ENCODE measurements around the gene NSUN4.
"Not testable (repeated sequence)": the region's sequence is repeated elsewhere in the genome, so short reads cannot be mapped to it uniquely, and the experiment has no call there.

NSUN4 gene

DNA sequence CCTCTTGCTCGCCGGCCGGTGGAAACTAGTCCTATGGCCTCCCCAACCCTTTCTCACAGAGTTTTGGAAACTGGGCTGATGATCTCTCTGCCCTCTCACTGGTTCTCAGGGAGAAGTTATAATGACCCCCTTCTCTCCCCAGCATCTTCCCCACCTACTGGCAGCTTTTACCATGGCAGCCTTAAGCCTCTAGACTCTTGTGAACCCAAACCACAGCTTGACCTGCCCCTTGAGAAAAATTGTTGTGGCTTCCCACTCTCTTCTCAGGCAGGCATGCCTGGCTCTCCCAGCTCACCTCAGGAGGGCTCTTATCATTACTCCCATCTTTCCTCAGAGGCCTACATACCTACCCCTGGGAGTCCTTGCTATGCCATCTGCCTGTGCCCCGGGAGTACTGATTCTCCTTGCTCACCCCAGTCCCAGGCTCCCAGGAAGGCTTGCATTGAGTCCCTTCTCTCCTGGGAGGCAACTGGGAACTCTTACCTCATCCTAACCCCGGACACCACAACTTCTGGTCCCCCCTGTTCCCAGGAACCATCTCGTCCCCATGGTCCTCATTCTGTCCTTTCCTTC lies 1.6 kb downstream of the NSUN4 start:
- DNase-seq (ENCODE audit: insufficient read length, low spot score) (peak; percentile 29), FAIRE-seq (no peak)

DNA sequence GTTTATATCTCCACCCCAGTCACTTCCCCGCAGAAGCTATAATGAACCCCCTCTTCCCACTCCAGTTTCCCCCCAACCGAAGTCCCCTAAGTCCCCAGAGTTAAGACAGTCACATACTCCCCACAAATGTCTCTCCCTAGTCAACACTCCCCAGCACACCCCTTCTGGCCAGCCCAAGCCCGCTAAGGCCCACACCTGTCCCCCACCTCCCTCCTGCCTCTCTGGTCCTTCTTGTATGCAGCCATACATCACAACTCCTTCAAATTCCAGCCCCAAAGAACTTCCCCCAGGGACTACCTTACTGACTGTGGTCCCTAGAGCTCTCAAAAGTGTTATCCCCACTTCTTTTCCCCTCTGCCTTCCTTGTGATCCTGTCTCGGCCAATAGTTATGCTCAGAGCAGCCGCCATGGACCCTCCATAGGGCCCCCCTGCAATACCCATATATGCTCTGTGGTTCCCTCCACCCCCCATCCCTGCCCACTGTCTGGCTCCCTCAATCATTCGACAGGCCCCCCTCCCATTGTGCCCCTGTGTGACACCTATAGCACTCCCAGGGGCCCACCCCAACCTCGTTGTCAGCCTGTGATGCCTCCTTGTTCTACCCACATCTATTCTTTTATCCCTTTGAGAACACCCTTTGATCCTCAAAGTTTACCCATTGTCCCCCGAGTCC lies 2.2 kb downstream of the NSUN4 start:
- FAIRE-seq (no peak), DNase-seq (ENCODE audit: insufficient read length, low spot score) (no peak)
- TF ChIP-seq PAX5 (IDR thresholded peaks at IDR 0.05; ENCODE audit: insufficient read depth, low read length, severe bottlenecking): no peak
- TF ChIP-seq POU2F2 (IDR thresholded peaks at IDR 0.05; ENCODE audit: low read depth, low read length): no peak
- no peak for TF ChIP-seq POLR2A (IDR thresholded peaks at IDR 0.05; ENCODE audit: low read depth, low read length)
- no peak for TF ChIP-seq TAF1 (IDR thresholded peaks at IDR 0.05; ENCODE audit: low read depth, low read length)
- no peak for TF ChIP-seq POLR2AphosphoS5 (IDR thresholded peaks at IDR 0.05; ENCODE audit: low read depth, low read length)
- TF ChIP-seq SPI1 (IDR thresholded peaks at IDR 0.05; ENCODE audit: low read depth, low read length): no peak

More for the DNA sequence above, 1.6 kb downstream of the NSUN4 start:
- TF ChIP-seq POLR2A (IDR thresholded peaks at IDR 0.05; ENCODE audit: low read depth, low read length) (no peak), SPI1 (IDR thresholded peaks at IDR 0.05; ENCODE audit: low read depth, low read length) (no peak), POLR2AphosphoS5 (IDR thresholded peaks at IDR 0.05; ENCODE audit: low read depth, low read length) (no peak), PAX5 (IDR thresholded peaks at IDR 0.05; ENCODE audit: insufficient read depth, low read length, severe bottlenecking) (no peak)

DNA sequence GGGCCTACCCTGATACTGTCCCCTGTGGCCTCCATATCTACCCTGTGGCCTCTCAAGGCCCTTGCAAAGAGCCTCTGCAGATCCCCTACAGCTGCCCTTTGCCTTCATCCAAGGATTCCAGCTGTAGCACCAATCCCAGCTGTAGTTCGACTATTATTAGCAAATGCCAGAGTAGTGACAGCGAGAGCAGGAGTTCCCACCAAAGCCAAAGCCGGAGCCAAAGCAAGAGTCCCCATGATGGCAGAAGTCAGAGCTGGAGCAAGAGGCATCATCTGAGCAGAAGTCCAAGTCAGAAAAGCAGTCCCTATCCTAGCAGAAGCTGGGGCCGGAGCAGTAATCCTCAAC lies 2.7 kb downstream of the NSUN4 start:
- TF ChIP-seq TAF1 (IDR thresholded peaks at IDR 0.05; ENCODE audit: low read depth, low read length): no peak
- no peak for TF ChIP-seq SPI1 (IDR thresholded peaks at IDR 0.05; ENCODE audit: low read depth, low read length)
- TF ChIP-seq POLR2A (IDR thresholded peaks at IDR 0.05; ENCODE audit: low read depth, low read length): no peak
- TF ChIP-seq PAX5 (IDR thresholded peaks at IDR 0.05; ENCODE audit: insufficient read depth, low read length, severe bottlenecking): no peak
- TF ChIP-seq POU2F2 (IDR thresholded peaks at IDR 0.05; ENCODE audit: low read depth, low read length): no peak
- no peak for TF ChIP-seq POLR2AphosphoS5 (IDR thresholded peaks at IDR 0.05; ENCODE audit: low read depth, low read length)
- DNase-seq (ENCODE audit: insufficient read length, low spot score): no peak
- FAIRE-seq: no peak

DNA sequence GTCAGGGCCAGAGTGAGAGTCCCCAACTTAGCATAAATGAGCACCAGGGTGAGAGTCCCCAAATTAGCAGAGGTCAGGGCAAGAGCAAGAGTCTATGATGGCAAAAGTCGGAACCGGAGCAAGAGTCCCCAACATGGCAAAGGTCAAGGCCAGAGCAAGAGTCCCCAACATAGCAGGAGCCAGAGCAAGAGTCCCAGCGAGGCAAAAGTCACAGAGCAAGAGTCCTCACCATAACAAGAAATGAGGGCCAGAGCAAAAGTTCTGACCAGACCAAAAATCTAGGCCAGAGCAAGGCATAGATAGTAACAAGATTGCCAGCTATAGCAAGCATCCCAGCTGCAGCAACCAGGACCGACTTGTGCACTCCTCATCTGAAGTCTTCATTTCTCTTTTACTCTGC lies 3.1 kb downstream of the NSUN4 start:
- no peak for DNase-seq (ENCODE audit: insufficient read length, low spot score)
- FAIRE-seq: no peak
- TF ChIP-seq PAX5 (IDR thresholded peaks at IDR 0.05; ENCODE audit: insufficient read depth, low read length, severe bottlenecking): no peak
- TF ChIP-seq POU2F2 (IDR thresholded peaks at IDR 0.05; ENCODE audit: low read depth, low read length): no peak
- no peak for TF ChIP-seq SPI1 (IDR thresholded peaks at IDR 0.05; ENCODE audit: low read depth, low read length)
- no peak for TF ChIP-seq POLR2A (IDR thresholded peaks at IDR 0.05; ENCODE audit: low read depth, low read length)
- no peak for TF ChIP-seq TAF1 (IDR thresholded peaks at IDR 0.05; ENCODE audit: low read depth, low read length)
- TF ChIP-seq POLR2AphosphoS5 (IDR thresholded peaks at IDR 0.05; ENCODE audit: low read depth, low read length): no peak

DNA sequence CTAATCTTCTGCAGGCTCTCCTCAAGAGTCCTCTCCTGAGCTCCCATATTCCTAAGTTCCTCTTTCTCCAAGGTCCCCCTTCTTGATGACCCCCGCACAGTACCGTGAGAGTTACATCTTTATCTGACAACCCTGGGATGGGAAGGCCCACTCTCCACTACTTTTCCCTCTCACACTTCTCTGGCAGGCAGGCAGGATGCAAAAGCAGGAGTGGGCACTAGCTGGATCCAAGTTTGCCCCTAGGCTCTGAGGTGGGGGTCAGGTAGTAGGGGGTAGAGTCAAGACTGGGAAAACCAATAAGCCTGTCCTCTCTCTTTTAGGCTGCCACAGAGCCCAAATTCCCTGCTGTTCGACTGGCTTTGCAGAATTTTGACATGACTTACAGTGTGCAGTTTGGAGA lies 3.9 kb downstream of the NSUN4 start:
- DNase-seq (ENCODE audit: insufficient read length, low spot score) (no peak), FAIRE-seq (no peak)
- TF ChIP-seq PAX5 (IDR thresholded peaks at IDR 0.05; ENCODE audit: insufficient read depth, low read length, severe bottlenecking): no peak
- TF ChIP-seq POU2F2 (IDR thresholded peaks at IDR 0.05; ENCODE audit: low read depth, low read length): no peak
- no peak for TF ChIP-seq TAF1 (IDR thresholded peaks at IDR 0.05; ENCODE audit: low read depth, low read length)
- TF ChIP-seq POLR2AphosphoS5 (IDR thresholded peaks at IDR 0.05; ENCODE audit: low read depth, low read length): no peak

DNA sequence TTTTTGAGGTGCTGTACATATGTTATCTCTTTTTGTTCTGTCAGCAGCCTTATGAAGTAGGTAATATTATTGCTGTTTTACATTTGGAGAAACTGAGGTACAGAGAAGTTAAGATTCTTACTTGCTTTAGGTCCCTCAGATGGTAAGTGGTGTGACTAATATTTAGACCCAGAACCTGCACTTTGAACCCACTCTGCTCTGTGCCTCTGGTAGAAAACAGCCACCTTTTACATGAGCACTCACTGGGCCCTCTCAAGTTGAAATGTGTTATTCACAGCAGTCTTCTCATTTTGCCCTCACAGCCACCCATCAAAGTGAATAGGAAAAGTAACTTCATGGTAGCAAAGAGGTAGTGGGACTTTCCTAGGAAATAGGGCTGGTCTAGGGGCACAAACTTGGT lies 4.7 kb downstream of the NSUN4 start:
- FAIRE-seq: no peak
- no peak for TF ChIP-seq POLR2AphosphoS5 (IDR thresholded peaks at IDR 0.05; ENCODE audit: low read depth, low read length)
- no peak for TF ChIP-seq SPI1 (IDR thresholded peaks at IDR 0.05; ENCODE audit: low read depth, low read length)
- no peak for TF ChIP-seq POLR2A (IDR thresholded peaks at IDR 0.05; ENCODE audit: low read depth, low read length)
- TF ChIP-seq POU2F2 (IDR thresholded peaks at IDR 0.05; ENCODE audit: low read depth, low read length): no peak
- no peak for TF ChIP-seq PAX5 (IDR thresholded peaks at IDR 0.05; ENCODE audit: insufficient read depth, low read length, severe bottlenecking)
- TF ChIP-seq TAF1 (IDR thresholded peaks at IDR 0.05; ENCODE audit: low read depth, low read length): no peak

DNA sequence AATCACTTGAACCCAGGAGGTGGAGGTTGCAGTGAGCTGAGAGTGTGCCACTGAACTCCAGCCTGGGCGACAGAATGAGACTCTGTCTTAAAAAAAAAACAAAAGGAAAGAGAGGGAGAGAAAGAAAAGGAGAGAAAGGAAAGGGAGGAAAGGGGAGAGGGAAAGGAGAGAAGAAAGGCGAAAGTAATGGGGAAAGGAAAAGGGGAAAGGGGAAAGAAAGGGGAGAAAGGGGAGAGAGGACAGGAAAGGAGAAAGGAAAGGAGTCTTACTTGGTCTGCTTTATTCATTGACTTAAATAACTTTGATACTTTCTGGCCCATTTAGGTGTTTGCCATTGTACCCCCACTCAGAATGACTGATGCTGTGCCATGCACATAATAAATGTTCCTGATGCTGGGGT lies 11.8 kb downstream of the NSUN4 start:
- no peak for TF ChIP-seq POLR2AphosphoS5 (IDR thresholded peaks at IDR 0.05; ENCODE audit: low read depth, low read length)
- no peak for TF ChIP-seq PAX5 (IDR thresholded peaks at IDR 0.05; ENCODE audit: insufficient read depth, low read length, severe bottlenecking)
- no peak for TF ChIP-seq TAF1 (IDR thresholded peaks at IDR 0.05; ENCODE audit: low read depth, low read length)
- no peak for TF ChIP-seq POLR2A (IDR thresholded peaks at IDR 0.05; ENCODE audit: low read depth, low read length)
- no peak for TF ChIP-seq POU2F2 (IDR thresholded peaks at IDR 0.05; ENCODE audit: low read depth, low read length)
- no peak for TF ChIP-seq SPI1 (IDR thresholded peaks at IDR 0.05; ENCODE audit: low read depth, low read length)
- no peak for FAIRE-seq
- no peak for DNase-seq (ENCODE audit: insufficient read length, low spot score)

More for the DNA sequence above, 4.7 kb downstream of the NSUN4 start:
- DNase-seq (ENCODE audit: insufficient read length, low spot score): no peak

DNA sequence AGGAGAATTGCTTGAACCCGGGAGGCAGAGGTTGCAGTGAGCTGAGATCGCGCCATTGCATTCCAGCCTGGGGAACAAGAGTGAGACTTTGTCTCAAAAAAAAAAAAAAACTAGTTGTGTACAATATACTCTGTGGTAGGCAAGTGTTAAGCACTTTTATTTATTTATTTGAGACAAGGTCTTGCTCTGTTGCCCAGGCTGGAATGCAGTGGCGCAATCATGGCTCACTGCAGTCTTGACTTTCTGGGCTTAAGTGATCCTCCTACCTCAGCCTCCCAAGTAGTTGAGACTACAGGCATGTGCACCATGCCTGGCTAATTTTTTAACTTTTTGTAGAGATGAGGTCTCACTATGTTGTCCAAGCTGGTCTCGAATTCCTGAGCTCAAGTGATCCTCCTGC lies 15.3 kb downstream of the NSUN4 start:
- not testable (repeated sequence) for FAIRE-seq

DNA sequence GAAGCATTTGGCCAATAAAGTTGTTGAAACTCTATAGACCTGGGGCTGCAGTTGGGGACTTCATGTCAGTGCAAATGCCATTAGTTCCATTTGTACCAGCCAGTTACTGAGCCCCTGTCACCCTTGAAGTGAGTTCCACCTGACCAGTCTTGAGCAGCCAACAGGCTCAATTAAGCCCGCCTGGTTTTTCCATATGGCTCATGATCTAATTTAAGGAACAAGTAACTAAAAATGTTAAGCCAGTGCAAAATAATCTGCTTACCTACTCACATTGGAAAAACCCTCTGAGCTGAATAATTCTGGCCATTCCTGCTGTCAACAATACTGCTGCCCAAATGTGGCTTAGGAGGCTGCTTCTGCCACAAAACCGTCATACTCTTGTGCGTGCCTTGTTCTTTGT lies 21.6 kb downstream of the NSUN4 start:
- DNase-seq (ENCODE audit: insufficient read length, low spot score) (no peak), FAIRE-seq (no peak)
- TF ChIP-seq SPI1 (IDR thresholded peaks at IDR 0.05; ENCODE audit: low read depth, low read length) (no peak), POU2F2 (IDR thresholded peaks at IDR 0.05; ENCODE audit: low read depth, low read length) (no peak), PAX5 (IDR thresholded peaks at IDR 0.05; ENCODE audit: insufficient read depth, low read length, severe bottlenecking) (no peak), TAF1 (IDR thresholded peaks at IDR 0.05; ENCODE audit: low read depth, low read length) (no peak), POLR2A (IDR thresholded peaks at IDR 0.05; ENCODE audit: low read depth, low read length) (no peak), POLR2AphosphoS5 (IDR thresholded peaks at IDR 0.05; ENCODE audit: low read depth, low read length) (no peak)

More for the DNA sequence above, 15.3 kb downstream of the NSUN4 start:
- not testable (repeated sequence) for DNase-seq (ENCODE audit: insufficient read length, low spot score)

DNA sequence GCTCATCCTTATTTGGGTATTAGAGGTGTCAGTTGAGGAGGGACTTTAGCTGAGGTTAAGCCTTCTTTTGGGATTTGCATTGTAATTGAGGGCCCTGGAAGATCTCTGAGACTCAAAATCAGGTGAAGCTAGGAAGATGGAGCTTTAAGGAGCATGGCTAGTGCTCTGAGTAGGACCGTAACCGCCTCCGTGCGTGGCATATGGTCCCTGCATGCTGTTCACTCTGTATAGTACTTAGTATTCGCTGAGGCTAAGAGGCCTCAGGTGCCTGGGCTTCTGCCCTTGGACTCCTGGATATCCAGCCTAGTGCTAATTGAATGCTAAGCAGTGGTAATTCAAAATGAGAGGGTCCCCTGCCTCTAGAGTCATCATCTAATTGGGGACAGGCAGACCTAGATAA lies 22.5 kb downstream of the NSUN4 start:
- FAIRE-seq (no peak), DNase-seq (ENCODE audit: insufficient read length, low spot score) (no peak)
- TF ChIP-seq SPI1 (IDR thresholded peaks at IDR 0.05; ENCODE audit: low read depth, low read length): no peak
- TF ChIP-seq POLR2A (IDR thresholded peaks at IDR 0.05; ENCODE audit: low read depth, low read length): no peak
- no peak for TF ChIP-seq TAF1 (IDR thresholded peaks at IDR 0.05; ENCODE audit: low read depth, low read length)
- TF ChIP-seq PAX5 (IDR thresholded peaks at IDR 0.05; ENCODE audit: insufficient read depth, low read length, severe bottlenecking): no peak
- no peak for TF ChIP-seq POU2F2 (IDR thresholded peaks at IDR 0.05; ENCODE audit: low read depth, low read length)
- TF ChIP-seq POLR2AphosphoS5 (IDR thresholded peaks at IDR 0.05; ENCODE audit: low read depth, low read length): no peak

Data from GM12891 (cell line).